GM21423 (cell line): ENCODE results near the gene PDXK.
A peak's percentile ranks its signal among the peaks of the same experiment; 100 is the strongest.

Experiments
- ATAC-seq: cut with Tn5 transposase; IDR thresholded peaks from one replicate; pipeline ENCODE4 v1.9.1; 2021; ENCODE audit warnings: mild to moderate bottlenecking, moderate library complexity; ENCODE audit not compliant: unreplicated experiment

The PDXK gene

DNA sequence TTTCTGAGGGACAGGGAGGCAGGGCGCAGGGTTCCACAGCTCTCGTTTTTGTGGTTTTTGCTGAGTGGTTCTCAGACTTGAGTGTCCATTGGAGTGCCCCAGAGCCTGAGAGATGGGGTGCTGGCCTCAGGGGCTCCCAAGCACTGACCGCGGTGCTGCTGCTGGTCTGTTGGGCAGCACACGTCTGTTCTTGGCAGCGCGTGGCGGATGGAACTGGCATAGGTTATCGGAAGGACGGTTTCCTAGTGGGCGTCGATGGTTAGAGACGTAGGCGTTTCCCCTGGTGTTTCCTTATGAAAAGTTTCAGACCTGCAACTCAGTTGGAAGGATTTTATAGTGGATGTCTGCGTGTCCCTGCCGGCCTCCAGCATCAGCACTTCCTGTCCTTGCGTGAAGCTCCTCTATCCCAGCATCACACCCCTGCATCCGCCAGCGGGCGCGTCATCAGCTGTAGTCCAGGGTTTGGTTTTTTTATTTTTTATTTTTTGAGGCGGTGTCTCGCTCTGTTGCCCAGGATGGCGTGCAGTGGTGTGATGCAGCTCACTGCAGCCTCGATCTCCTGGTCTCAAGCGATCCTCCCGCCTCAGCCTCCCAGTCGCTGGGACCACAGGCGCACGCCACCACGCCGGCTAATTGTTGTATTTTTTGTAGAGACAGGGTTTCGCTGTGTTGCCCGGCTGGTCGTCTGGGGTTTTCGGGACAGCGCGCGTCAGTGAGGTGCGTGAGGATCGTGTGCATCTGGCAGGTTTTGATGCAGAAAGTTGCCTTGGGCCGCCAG is 82.3 kb downstream of the PDXK start:
- ATAC-seq: no peak

DNA sequence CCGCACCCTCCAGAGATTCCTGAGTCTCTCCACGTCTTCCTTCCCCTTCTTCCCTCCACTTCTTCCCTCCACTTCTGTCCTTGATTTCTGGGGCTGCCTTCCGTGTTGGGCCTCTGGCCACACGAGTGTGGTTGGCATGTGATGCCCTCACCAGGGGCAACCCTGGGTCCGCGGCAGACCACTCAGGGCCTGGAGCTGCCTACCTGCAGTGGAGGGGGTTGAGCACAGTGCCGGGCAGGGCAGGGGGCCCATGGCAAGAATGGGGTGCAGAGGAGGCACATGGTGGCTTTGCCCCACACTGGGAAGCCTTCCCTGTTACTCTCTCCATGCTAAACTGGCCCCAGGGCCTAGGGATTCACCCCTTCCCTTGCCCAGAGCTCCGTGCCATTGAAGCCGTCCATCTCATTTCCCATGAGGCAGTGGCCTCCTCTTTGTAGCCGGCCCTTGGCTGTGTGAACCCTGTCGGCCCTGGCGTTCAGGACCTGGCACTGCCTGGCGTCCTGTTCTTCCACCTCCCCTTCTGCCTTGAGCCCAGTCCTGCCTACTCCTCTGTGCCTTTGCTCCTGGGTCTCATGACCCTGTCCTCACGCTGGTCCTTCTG is 83.9 kb downstream of the PDXK start:
- no peak for ATAC-seq

GRCh38 chr21:43803558-43804300 is 84.8 kb downstream of the PDXK start:
- ATAC-seq: no peak

GRCh38 chr21:43805275-43805800 is 86.4 kb downstream of the PDXK start:
- ATAC-seq: peak; percentile 76

DNA sequence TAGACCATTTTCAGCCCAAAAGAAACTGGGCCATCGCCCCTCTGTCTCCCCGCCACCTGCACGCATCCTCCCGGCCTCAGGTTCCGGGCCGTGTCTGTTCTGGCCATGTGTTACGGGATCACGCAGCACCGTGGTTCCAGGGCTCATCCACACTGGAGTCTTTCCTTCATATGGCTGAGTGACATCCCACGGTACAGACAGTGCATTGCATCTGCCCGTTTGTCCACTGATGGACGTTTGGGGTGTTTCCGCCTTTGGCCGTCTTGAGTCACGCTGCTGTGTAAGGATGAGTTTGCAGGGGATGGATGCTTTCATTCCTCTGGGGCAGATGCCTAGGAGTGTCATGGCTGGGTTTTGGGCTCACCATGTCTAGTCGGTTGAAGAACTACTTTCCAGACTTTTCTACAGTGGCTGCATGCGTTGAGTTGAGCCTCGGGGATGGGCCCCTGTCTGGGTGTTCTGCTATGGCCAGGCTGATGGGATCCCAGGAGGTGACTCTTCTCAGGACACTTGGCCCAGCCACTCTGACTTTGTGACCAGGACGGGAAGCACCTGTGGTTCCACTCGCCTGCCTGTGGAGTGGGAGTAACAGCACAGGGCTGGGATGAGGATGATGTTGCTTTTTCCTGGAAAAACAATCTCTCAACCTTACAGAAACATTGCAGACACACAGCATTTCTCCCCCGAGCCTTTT is 87.2 kb downstream of the PDXK start:
- ATAC-seq: no peak

- ATAC-seq: no peak
Measured at GRCh38 chr21:43808367-43808766, 89.4 kb downstream of the PDXK start.

DNA sequence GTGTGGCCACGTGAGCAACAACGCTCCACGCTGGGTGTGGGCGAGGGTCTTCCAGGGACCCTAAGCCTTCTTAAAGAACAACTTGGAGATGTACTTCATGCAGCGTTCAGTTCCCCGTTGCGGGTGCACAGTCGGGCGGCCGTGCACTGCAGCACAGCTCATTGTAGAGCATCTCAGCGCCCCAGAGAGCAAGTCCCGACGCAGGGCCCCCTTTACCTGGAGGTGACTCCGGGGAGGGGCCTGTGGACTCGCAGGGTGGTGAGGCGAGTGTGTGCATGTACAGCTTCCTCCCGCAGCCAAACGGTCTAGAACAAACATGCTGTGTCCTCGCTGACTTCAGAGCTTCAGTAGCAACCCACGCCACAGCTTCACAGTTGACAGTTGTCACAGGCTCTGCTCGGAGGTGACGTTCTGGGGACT is 89.9 kb downstream of the PDXK start:
- ATAC-seq: no peak

- no peak for ATAC-seq
Measured at GRCh38 chr21:43809346-43809799, 90.4 kb downstream of the PDXK start.

GRCh38 chr21:43809853-43810504 is 91.0 kb downstream of the PDXK start:
- no peak for ATAC-seq

- ATAC-seq: peak; percentile 62
Measured at GRCh38 chr21:43810505-43811261, 91.8 kb downstream of the PDXK start.

DNA sequence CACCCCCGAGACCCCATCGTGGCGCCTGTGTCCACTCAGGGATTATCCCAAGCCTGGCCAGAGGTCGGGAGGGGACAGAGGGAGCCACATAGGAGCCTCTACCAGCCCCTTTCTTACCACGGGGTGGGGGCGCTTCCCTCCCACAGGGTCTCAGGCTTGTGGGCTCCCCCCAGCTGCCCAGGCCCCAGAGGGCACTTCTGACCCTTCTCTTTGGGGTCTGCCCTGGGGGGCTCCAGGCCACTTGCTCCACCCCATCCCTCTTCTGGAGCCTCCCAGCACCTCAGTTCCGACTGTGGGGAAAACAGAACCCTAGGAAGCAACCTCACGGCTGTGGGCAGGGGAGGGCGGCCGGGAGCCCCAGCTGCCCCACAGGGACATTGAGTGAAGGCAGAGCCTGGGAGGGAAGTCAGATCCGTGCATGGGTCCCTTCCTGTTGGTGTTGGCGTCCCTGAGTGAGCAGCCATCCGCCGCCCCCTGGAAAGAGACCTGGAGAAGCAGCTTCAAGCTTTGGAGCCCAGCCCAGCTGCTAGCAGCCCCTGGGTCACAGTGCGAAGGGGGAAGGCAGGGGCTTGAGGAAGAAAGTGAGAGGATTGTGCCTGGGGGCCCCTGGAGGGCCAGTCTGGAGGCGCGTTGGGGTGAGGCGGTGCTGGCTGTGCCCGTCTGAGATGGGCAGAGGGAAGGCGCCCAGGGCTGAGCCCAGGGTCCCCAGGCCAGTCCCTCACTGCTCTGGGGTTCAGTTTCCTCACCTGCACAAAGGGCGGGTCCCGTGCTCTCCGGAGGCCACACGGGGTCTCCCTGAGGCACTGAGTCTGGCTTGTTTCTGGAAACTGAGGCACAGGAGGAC is 92.6 kb downstream of the PDXK start:
- ATAC-seq: no peak
